T-helper 2 cell treated with Interferon-gamma antibody and Interleukin-4, amounts not matched to agents 100 ng/mL and 5 ng/mL, for 36 hours (primary cell): ENCODE data around the gene TLDC2. TPM values are rescaled to one million over a fixed set of nuclear protein-coding genes. Genes with fewer than 3 reads are reported as not detected.
"Not testable (repeated sequence)": the region's sequence is repeated elsewhere in the genome, so short reads cannot be mapped to it uniquely, and the experiment has no call there.

Source experiments
- intact Hi-C: fragments of 100-400 bp; cut with micrococcal nuclease; formaldehyde crosslinking; loops from one replicate; pipeline ENCODE4 v1.15.1; 2023
- total RNA-seq: library from RNA; stranded (reverse); gene quantifications from 2 replicates; pipeline ENCODE4 v1.2.3, GENCODE V29; 2022

Gene TLDC2
- total RNA-seq, result not detected in 2 replicates

DNA sequence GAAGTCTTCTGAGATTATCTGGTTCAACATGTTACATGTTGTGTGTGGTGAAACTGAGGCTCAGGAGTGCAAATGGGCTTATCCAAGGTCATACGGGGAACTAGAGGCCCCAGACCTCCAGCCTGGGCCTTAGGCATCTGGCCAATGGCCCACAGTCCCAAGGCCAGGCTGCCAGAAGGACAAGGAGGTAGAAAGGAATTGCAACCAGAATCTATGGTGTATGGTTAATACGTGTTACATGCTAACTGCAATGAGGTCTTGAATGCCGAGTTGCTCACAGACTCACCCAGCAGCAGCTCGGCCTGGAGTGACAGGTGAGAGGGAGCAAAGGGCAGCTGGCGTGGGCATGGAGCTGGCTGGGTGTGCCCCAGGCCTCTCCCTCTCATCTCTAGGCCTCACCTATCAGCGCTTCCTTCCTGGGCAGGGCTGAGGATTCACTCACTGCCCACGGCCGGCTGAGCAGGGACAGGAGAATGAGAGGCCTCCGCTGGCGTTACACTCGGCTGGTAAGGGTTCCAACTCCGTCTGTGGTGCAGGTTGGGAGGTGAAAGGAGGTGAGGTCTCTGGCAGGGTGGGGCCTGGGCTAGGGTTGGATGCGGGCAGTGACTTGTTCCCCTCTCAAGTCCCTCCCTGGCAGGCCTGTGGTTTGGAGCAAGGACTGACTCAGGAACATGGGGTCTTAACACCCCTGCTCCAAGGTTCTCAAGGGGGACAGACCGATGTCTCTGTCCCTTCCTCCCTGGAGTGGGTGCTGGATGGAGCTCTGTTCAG, at the start of gene TLDC2:
TSS of gene TLDC2 (plus strand) at position 437 of the 771 bp plus-strand sequence. CDS start at position 474, 37 bp downstream.
- intact Hi-C loops, result no loop called here

DNA sequence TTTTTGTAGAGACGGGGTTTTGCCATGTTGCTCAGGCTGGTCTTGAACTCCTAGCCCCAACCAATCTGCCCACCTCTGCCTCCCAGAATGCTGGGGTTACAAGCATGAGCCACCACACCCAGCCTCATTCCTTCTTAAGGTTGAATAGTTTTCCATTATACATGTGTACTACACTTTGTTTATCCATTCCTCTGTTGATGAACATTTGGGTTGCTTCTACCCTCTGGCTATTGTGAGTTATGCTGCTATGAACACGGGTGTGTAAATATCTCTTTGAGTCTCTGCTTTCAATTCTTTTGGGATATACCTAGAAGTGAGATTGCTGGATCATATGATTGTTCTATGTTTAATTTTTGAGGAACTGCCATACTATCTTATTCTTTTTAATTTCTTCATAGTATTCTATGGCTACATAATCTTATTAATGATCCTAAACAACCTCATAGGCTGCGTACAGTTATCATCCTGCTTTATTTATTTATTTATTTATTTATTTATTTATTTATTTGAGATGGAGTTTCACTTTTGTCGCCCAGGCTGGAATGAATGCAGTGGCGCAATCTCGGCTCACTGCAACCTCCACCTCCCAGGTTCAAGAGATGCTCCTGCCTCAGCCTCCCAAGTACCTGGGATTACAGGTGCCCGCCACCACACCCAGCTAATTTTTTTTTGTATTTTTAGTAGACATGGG, 49.2 kb upstream of the TLDC2 start:
- intact Hi-C loops, result no loop called here

DNA sequence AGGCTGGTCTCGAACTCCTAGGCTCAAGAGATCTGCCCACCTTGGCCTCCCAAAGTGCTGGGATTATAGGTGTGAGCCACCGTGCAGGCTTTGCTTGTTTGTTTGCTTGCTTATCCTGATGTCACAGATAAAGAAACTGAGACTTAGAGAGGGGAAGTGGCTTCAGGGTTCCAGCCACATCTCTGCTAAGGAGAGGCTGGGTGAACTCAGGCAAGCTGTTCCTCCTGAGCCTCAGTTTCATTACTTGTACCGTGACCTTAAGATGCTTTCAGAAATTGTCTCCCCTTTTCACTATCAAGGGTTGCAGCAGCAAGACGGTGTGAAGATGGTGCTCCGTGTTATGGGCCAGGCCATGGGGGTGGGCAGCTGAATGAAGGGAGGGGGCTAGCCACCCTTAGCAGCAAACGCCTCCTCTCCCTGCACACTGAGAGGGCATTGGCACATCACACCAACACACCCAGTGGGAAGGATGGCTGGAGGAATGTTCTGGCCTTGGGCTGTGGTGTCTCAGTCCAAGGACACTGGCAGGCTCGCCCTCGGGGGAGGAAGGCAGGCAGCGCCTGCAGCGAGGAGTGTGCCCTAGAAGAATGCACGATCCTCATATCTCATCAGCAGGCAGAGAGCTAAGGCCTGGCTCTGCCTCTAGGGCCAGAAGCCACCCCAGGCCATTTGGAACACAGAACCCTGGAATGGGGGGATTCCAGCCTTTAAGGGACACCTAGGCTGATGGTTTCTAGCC, 48.2 kb upstream of the TLDC2 start:
- intact Hi-C loops, result no loop called here

DNA sequence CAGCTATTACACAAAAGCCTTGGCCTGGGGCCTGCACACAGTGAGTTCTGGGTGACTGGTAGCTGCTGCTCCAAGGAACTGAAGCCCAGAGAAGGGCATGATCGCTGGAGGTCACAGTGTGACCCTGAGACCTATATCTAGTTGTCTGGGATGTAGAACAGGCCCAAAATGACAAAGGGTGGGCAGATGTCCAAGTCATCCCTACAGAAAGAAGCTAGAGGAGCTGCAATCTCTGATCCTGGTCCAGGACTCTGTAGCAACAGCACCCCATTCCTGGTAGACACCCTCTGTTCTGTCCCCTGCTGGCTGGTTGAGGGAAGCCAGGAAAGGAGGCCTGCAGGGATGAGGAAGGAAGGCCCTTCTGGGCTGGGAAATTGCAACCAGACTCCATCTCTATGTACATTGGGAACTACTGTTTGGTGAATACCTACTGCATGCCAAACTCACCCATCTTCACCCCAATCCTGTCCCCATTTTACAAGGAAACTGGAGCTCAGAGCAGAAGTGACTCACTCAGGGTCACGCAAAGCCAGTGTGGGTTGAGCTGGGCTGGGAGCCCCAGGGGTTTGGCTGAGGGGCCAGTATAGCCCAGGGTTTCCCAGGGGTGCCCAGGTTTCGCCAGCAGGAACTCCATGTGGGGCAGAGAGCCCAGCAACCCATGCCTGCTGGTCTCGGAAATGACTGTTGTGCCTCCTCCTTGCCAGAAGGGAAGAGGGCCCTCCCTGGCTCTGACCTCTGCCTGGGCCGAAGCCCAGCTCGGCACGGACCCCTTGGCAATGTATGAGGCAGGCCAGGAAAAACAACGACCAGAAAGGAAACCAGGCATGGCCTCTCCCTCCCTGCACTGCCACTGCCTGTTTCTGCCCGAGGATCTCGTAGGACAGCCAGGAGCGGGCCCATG, 44.9 kb upstream of the TLDC2 start:
- intact Hi-C loops, result no loop called here

DNA sequence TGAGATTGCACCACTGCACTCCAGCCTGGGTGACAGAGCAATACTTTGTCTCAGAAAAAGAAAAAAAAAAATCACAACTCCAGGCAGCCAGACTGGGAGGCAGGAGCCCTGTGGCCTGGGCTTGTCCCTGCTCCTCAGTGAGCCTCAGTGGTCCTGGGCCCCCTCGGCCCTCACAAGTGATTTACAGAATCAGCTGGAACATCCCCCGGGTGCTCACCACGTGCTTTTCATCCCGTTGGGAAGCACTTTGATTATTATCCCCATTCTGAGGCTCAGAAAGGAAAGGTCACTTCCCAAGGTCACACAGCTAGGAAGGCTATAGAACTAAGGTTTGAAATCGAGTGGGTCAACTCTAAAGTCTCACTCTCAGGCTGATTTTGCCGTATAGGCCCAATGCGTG, 43.1 kb upstream of the TLDC2 start:
- intact Hi-C loops, result no loop called here

DNA sequence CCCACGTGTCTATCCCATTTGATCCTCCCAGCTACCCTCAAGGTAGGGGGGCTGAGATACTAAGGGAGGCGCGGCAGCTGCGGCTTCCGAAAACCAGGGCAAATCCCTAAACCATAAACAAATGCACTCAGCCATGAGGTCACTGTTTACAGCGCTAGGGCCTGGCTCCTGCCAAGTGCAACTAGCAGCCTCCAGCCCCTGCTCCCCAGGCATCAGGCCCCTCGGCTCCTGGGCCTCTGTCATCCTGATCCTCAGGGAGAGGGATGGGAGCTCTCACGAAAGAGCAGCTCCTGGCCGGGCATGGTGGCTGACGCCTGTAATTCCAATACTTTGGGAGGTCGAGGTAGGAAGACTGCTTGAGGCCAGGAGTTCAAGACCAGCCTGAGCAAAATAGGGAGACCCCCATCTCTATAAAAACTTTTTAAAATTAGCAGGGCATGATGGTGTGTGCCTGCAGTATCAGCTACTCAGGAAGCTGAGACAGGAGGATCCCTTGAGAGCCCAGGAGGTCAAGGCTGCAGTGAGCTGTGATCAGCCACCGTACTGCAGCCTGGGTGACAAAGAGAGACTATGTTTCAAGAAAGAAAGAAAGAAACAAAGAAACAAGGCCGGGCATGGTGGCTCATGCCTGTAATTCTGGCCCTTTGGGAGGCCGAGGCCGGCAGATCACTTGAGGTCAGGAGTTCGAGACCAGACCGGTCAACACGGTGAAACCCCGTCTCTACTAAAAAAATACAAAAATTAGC, 42.5 kb upstream of the TLDC2 start:
- intact Hi-C loops, result no loop called here

DNA sequence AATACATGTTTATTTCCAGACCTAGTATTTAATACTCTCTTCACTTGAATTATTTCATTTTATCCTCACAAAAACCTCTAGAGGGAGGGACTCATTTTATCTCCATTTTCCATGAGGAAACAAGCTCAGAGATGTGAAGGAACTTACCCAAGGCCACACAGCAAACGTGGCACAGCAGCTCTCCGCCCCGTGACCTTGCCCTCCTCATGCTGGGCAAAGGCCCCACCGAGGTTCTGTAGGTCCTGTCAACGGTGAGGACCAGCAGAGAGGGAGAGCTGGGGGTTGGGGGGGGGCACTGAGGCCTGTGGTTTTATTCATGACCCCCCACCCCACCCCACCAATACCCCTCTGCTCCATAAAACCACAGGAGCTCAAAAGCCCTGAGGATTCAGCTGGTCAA, 40.9 kb upstream of the TLDC2 start:
- intact Hi-C loops, result loop anchor here (1.0 kb wide), 1 partner anchor 62 kb away; the partner anchor contains the start of gene DSN1

DNA sequence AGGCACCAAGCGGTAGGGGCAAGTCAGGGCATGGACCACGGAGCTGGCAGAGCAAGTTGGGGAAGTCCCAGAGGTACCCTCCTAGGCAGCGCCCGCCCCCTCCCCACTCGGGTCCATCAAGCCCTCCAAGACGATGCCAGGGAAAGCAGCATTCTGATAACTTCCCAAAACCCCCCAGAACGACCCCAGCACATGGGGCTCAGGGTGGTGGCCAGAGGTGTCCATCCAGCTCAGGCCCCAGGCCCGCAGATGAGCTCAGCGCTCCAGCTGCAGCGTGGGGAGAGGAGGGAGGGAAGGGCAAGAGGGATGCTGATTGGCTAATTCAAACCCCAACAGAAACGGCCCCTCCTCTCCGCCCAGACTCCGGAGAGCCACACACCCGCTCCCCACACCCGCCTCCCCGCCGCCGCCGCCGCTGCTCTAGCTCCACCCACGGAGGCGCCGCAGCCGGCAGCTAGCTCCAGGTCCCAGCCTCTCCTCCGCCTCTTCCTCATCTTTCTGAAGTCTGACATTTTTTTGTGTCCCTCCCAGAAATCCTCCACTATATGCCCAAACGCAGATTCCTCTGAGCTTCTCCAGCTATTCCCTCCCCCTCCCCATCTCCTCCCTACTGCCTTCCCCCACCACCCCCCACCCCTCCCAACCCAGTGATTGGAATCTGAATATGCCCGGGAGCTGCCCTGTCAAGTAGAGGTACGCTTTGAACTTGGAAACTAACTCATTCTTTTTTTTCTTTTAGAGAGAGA, 40.3 kb upstream of the TLDC2 start:
- intact Hi-C loops, result loop anchor here (1.0 kb wide), 1 partner anchor 62 kb away; the partner anchor contains the start of gene DSN1

DNA sequence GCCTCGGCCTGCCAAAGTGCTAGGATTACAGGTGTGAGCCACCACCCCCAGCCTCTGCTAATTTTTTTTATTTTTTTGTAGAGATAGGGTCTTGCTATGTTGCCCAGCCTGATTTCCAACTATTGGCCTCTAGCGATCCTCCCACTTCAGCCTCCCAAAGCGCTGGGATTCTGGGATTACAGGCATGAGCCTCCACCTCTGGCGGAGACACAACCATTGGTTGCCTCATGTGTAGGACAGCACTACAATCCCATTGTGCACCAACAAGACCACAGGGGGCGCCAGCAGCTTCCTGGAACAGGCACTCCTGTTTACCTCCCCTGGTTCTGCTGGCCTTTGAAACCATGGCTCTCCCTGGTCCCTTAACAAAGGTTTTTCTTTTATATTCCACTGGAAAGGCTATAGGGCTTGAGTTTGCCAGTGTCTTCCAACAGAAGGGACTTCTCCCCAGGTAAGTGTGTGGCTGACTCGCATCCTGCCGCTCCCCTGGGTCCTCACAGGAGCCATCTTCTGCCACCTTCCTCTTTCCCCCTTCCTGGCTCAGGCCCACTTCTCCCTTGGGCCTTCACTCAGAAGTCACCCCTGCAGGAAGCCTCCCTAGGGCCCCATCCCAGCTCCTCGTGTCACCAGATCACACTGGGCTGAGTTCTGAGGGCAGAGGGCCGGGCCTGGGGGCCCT, 39.2 kb upstream of the TLDC2 start:
- intact Hi-C loops, result no loop called here

DNA sequence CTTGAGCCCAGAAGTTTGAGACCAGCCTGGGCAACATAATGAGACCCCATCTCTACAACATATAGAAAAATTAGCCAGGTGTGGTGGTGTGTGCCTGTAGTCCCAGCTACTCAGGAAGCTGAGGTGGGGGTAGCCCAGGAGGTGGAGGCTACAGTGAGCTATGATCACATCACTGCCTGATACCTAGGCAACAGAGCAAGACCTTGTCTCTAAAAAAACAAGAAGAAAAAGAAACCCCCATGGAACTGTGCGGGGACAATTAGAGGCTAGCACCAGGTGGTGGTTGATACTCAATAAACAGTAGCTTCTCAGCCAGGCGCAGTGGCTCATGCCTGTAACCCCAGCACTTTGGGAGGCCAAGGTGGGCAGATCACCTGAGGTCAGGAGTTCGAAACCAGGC, 37.6 kb upstream of the TLDC2 start:
- intact Hi-C loops, result not testable (repeated sequence)

DNA sequence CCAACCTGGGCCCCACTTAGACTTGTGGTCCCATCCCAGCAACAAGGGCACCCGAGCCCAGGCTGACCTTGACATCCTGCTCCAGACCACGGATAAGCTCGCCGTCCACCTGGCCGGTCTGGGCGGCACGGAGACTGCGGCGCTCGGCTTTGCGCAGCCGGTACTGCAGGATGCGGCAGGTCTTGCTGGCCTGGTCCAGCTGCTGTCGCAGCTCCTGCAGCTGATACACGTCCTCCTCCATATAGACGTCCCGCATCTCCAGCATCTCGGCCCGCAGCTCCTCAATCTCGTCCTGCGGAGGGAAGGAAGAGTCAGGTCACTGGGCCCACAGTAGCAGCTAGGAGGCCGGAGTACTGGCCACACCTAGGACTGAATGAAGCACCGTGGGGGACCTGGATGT, 36.8 kb upstream of the TLDC2 start:
- intact Hi-C loops, result no loop called here

DNA sequence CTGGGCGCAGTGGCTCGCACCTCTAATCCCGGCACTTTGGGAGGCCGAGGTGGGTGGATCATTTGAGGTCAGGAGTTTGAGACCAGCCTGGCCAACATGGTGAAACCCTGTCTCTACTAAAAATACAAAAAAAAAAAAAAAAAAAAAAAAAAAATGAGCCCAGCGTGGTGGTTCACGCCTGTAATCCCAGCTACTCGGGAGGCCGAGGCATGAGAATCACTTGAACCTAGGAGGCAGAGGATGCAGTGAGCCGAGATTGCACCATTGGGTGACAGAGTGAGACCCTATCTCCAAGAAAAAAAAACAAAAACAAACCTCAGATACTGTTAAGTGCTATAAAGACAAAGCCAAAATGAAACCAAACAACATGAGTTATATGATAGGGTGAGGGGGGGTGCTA, 34.9 kb upstream of the TLDC2 start:
- intact Hi-C loops, result not testable (repeated sequence)

DNA sequence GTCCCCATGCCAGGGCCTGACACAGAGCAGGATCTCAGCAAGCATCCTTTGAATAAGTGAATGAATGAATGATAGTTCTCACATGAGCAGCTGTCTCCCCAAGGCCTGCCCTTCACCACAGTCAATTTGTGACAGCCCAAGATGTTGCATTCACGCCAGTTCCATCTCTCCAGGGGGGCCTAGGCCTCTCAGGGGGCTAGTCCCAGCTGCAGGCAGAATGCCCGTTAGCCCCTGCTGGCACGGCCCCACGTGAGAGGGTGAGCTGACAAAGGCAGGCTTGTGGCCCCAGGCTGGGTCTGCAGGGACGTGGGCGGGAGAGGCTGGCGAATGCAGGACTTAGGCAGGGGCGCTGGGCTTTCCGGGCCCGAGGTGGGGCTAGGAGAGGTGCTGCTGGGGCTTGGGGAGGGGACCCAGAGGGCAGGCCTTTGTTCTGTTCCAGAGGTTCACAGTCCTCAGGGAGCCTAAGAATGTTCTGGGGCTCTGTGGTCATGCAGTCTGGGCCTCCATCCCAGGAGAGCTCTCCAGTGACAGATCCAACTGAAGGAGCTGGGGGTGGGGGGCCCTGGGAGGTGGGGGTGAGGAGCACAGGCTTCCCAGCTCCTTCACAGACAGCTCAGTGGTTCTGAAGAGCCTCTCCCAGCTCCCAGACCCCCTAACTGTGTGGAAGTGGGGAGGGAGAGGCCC, 30.5 kb upstream of the TLDC2 start:
- intact Hi-C loops, result no loop called here

DNA sequence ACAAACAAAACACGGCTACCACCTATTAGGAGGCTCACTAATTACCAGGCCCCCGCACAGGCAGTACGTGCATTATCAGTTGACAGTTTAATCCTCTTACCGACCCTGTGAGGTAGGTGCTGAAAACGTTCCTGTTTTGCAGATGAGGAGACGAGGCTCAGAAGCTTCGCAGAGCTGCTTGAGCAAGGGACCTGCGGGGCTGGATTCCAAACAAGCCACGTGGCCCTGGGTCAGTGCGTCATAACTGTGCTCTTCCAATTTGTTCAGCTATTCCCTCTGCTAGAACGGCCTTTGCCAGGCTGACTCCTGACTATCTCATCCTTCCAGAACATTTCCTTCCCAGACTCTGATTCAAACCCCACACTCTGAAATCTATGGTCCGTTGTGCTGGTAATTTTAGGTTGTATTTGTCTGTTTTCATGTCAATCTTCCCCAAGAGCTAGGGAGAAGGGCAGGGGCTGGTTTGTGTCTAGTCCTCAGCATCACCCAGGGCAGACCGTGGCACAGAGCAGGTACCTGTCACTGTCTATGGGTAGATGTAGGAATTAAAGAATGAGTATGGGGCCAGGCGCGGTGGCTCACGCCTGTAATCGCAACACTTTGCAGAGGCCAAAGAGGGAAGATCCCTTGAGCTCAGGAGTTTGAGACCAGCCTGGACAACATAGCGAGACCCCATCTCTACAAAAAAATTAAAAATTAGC, 28.8 kb upstream of the TLDC2 start:
- intact Hi-C loops, result no loop called here

DNA sequence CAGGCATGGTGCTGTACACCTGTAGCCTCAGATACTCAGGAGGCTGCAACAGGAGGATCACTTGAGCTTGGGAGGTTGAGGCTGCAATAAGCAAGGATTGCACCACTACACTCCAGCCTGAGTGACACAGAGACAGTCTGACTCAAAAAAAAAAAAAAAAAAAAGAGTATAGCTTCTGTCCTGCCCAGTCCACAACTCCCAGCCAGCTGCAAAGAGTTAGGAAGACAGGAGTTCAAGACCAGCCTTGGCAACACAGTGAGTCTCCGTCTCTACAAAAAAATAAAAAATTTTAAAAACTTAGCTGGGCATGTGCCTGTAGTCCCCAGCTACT, 28.3 kb upstream of the TLDC2 start:
- intact Hi-C loops, result no loop called here

DNA sequence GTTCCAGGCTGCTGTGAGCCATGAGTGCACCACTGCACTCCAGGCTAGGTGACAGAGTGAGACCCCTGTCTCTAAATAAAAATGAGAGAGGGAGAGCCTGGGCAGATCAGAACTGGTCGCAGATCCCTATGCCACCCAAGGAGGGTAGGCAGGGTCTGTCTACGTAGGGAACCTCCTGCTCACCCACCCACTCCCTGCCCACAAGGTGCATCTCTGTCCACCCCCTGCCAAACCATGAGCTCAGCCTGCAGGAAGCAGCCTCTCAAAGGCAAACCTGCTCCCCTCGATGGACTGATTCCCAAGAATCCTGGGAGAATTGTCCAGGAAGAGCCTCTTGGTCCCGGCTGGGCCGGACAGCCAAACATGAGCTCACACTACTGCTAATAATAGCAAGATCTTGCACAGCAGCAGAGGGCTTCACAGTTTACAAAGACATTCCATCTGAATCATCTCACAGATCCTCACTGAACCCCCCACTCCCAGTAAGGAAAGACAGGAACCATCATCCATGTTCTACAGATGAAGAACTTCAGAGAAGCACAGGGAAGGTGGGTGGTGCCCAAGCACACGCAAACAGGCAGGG, 27.8 kb upstream of the TLDC2 start:
- intact Hi-C loops, result no loop called here

DNA sequence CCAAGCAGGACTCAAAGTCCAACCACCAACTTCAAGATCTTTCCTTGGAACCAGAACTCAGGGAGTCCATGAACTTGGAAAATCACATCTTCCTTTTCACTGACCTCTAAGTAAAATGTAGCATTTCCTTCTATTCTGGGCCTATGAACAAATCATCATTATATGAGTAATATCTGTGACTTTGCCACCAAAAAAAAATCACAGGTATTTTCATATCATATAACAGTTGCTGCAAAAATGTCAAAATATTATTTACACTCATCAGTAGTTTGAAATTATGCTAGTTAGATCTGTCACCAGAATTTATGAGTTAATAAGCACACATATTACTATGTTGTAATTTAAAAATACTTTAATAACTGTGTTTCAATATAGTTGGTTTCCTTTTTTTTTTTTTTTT, 27.3 kb upstream of the TLDC2 start:
- intact Hi-C loops, result no loop called here
